HG03565 (cell line): ENCODE data around the gene FGD4.
"Not testable (repeated sequence)": the region's sequence is repeated elsewhere in the genome, so short reads cannot be mapped to it uniquely, and the experiment has no call there.

Experiments
- ATAC-seq: cut with Tn5 transposase; IDR thresholded peaks from one replicate; pipeline ENCODE4 v1.9.1; 2021; ENCODE audit warnings: mild to moderate bottlenecking, moderate library complexity; ENCODE audit not compliant: unreplicated experiment

The FGD4 gene

GRCh38 chr12:32489070-32489469, 89.7 kb downstream of the FGD4 start:
- no peak for ATAC-seq

- no peak for ATAC-seq
These were observed 91.4 kb downstream of the FGD4 start for GRCh38 chr12:32490801-32491200.

DNA sequence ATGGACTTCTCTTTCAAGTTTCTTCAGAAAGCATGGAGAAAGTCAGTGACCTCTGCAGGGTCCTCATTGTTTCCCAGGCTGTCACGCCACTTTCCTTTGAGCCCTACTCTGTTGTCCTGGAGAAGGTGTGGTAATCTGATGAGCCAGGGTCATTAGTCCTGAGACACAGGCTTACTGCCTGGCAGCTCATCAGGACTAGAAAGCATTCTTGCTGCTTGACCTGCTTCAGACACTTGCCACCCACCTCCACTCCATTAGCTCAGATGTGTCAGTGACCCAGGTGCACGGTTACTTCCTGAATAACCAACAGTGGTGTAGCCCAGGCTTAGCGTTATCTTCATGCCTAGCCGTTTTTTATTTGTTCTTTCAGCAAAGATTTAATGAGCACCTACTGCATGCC, 93.9 kb downstream of the FGD4 start:
- no peak for ATAC-seq

DNA sequence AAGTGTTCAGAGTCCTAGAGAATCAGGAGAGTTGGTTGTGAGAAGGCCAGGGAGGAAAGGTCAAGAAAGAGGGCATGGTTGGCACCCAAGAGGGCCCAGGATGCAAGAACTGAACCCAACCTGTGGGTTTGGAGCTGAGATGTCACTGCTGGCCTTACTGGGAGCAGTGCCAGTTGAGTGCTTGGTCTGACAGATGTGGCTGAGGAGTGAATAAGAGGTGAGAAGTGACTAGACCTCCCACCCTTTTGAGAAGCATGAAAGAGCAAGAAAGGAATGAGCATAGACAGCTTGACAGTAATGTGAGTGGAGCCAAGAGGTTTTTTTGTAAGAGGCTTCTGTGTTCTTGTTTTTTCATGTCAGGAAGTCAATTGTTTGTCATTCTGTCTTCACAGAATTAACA, 95.3 kb downstream of the FGD4 start:
- no peak for ATAC-seq

GRCh38 chr12:32496946-32497345, 97.6 kb downstream of the FGD4 start:
- no peak for ATAC-seq

- no peak for ATAC-seq
These were observed 98.5 kb downstream of the FGD4 start for GRCh38 chr12:32497864-32498263.

DNA sequence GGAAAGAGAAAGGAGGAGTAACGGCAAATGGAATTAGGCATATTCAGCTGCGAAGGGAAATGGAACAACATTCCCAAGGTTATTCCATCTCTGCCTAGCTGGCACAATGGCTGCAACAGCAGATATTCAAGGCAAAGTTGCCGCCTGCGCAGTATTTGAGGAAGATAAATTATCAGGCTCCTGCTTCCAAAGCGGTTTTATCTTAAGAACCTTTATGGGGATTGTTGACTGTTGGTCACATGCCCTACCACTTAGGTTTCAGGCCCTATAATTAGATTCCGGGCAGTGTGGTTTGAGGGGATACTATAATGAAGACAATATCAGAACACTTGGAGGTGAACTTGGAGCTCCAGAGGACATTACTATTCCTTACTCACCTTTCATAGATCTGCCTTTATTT, 99.7 kb downstream of the FGD4 start:
- no peak for ATAC-seq

DNA sequence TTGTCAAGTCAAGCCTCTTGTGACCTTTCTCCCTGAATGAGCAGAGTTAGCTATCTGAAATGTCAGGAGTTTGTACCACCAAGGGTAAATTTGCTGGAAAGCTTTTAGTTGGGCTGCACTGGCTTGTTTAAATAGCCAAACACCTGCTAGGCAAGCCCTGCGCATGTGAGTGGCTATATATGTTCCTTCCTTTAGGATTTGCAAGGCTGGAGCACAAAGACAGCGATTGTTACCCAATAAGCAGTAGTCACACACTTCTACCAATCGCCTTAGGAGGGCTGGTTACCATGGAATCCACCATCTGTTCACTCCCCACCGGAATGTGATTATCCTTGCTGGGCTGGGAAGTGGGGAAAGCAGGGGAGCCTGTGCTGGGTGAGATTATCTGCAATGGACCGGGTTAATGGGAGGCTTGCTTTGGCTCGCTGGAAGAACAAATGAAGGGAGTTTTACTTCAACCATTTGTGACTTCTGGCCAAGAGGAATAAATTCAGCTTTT, 102.5 kb downstream of the FGD4 start:
- ATAC-seq = no peak

GRCh38 chr12:32502693-32503502, 103.5 kb downstream of the FGD4 start:
- no peak for ATAC-seq

- no peak for ATAC-seq
These were observed 104.4 kb downstream of the FGD4 start for GRCh38 chr12:32503730-32504129.

DNA sequence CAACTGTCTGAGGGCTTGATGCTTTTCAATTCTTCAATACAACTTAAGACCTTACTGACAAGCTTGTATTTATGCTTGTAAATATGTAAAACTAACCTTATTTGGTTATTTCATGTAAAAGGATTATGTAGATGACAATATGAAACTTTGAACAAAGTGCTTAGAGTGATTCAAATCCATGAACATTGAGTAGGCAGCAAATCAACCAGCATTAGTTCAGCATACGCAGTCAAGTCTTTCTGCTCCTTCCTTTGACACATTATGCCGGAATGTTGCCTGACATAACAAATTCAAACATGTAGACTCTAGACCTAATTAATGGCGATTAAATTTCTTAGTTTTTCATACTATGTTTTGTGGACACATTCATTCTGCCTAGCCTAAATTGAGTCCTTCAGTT, 105.2 kb downstream of the FGD4 start:
- no peak for ATAC-seq

DNA sequence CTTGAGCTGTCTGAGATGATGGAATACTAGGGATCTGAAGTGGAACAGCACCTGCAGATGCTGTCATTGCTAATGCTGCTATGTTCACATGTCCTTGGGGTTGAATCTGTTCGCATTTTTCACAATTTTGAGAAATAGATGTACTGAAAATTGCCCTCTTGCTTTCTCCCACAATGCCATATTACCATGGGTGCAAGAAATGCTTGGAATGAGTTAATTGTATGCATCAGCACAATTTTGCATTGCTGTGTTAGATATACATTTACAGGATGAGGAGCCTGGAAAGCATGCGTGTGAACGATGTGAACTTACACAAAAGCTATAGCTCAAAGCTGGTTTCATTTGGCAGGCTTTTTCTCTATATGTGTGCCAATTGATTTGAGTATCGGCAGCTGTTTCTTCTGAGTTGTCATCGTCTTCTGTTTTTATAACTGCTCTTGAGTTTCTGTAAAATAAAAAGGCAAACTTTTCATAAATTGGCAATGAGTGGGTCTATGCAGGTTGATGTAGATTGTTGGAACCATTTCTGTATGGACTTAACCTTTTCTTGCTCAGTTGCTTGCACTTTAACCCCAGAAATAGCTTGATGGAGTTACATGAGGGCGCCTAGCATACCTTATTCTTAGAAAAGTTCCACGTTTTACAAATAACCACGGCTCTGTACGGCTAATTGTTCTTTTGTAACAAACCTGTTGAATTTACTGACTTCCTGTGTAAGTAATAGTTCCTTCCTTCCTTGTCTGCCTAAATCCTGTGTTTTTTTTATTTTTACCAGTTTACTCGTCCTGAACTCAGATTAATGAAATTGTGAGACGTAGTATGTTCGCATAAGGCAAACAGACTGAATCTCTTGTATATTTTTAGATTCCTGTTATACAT, 105.9 kb downstream of the FGD4 start:
- no peak for ATAC-seq

GRCh38 chr12:32507096-32507941, 108.0 kb downstream of the FGD4 start:
- ATAC-seq = not testable (repeated sequence)

GRCh38 chr12:32507942-32508320, 108.6 kb downstream of the FGD4 start:
- ATAC-seq = no peak

DNA sequence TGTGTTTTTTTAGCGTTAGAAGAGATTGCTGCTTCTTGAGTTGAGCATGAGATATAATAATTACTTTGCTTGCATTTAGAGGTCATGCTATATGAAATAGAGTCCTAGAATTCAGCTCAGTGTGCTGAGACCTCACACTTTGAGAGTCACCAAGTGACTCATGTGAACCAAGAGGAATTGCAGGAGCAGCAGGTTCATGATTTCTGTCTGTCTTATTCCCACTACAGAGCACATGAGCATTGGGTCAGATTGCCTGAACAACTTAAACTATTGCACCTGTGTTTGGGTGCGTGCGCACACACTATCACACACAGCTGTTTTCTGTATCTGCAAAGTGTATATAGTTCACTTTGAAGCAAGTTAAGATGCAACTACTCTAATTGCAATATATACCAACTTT, 109.3 kb downstream of the FGD4 start:
- no peak for ATAC-seq

DNA sequence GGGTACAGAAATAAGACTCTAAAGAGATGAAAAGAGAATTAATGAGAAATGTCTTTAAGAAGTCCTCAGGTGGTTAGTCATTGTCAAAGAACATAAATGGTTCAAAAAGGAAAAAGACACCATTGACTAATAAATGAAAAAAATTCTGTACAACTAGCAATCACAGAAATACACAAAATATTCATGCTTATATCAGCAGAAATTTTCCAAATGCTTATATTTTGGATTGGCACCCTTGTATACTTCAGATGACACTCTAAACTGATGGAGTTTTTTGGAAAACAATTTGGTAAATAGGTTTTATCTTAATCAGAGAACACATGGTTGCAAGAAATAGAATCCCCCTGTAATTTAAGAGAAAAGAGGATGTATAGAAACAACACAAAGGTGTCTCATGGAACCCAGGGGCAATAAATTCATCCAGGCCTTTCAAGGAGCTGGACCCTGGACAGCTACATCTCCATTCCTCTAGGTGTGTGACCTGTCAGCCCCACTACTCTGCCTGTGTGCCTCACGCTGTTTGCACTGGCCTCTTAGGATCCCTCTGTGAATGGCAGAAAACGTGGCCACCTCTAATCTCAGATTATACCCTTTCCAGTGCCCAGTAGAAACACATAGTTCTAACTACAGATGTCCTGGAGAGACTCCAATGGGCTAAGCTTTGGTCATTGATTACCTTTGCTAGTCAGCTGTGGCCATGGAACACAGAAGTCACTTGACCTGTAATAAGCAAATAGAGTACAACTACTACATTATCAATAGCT, 110.2 kb downstream of the FGD4 start:
- no peak for ATAC-seq

GRCh38 chr12:32511976-32512375, 112.6 kb downstream of the FGD4 start:
- ATAC-seq = not testable (repeated sequence)

DNA sequence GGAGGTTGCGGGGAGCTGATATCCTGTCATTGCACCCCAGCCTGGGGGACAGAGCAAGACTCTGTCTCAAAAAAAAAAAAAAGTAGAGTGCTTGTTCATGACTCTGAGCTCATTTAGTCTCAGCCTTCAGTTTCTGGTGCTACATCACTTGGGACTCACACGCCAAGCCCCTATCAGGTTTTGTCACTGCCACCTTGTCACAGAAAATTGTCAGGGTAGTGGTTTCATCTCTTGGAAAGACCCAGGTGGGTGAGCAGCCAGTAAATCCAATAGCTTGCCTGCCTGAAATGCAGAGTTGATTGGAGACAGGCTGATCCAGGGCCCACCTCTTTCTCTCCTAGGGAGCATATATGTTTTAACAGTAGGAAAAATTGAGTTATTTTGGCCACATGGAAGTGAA, 113.0 kb downstream of the FGD4 start:
- ATAC-seq = no peak

- ATAC-seq = no peak
These were observed 113.6 kb downstream of the FGD4 start for GRCh38 chr12:32512910-32513309.

DNA sequence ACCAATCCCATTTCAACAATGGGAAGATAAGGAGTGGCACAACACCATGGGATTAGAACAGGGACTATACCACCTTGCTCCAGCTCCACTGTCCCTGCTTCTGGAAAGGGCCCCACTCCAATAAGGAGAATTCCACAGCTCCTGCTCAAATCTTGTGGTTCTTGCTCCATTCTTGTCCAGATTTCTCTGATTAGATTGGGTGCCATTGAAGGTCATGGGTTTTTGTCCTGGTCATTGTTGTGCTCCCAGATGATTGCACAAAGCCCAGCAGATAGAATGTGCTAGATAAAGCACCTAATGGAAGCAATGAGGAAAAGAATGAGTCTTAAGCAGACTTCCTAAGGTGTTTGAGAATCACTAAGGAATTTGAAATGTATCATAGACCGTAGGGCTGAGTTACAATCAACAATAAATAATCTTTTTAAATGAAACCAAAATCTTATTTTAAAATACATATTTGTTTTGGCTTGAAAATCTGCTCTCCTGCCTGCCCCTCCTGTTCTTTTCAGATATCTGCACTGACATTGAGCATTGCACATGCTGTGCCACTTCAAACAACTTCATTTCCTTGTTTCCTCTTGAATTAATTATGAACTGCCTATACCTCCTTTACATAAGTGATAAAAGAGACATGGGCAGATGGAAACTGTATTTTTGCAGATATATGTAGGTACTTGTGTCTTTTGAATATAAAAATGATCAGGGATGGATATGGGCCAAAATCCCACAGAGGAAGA, 115.9 kb downstream of the FGD4 start:
- ATAC-seq = no peak
